Measurements from ENCODE around the gene SEC22C. TPM values are rescaled to one million over a fixed set of nuclear protein-coding genes. Genes with fewer than 3 reads are reported as not detected.

SEC22C gene
- total and polyA plus RNA-seq, 2 of the 4 experiments (the other 2 are of a cell fraction): 24.0 to 43.9 TPM

DNA sequence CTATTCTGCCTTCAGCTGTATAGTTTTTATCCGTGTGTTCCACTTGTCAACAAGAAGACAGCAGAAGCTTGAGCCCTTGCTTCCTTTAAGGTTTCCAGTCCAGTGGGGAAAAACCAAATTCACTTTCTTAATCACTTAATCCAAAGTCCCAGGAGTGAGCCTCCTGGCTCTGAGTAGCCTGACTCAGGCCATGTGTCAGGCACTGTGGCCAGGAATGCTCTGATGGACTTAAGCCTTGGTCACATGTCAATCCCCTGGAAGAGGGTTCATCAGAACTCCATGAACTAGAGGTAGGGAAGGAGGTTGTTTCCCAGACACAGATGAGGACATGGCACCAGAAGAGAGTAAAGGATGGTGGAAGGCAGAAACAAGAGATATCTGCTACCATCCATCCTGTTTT, 70.6 kb downstream of the SEC22C start:
- POLR2A ChIA-PET (ENCODE audit: unreplicated experiment): no interaction called here
- Histone ChIP-seq H3K14ac (replicated peaks; ENCODE audit: low read depth, low read length) (no peak overlapping the region), H2AFZ (replicated peaks; ENCODE audit: low read length, poor library complexity) (no peak overlapping the region), H4K5ac (ENCODE audit: low read depth, low read length) (no peak overlapping the region), H2BK15ac (ENCODE audit: low read depth, low read length) (no peak overlapping the region), H3K18ac (ENCODE audit: low read depth, low read length) (no peak overlapping the region), H3K9me3 (ENCODE audit: control insufficient read depth, insufficient read depth, low read length) (no peaks in the 10 kb centered on the region), H2BK20ac (ENCODE audit: low read depth, low read length) (no peak overlapping the region), H3K27ac (ENCODE audit: insufficient read depth, low read length) (no peak overlapping the region), H4K91ac (ENCODE audit: insufficient read depth, low read depth, low read length) (no peak overlapping the region), H3K36me3 (ENCODE audit: control insufficient read depth, insufficient read depth, low read length) (no peaks in the 10 kb centered on the region), H3K4me2 (ENCODE audit: low read depth, low read length) (no peak overlapping the region), H2AK9ac (replicated peaks; ENCODE audit: low read depth, low read length, poor library complexity) (no peak overlapping the region), H3K27me3 (ENCODE audit: control insufficient read depth, insufficient read depth, low read length) (peaks cover 25% of the 10 kb centered on the region), H4K8ac (ENCODE audit: low read depth in 2 of 2, low read length in 2 of 2) (no peak overlapping the region), H3K4ac (ENCODE audit: low read depth, low read length) (no peak overlapping the region), H3K79me1 (ENCODE audit: low read depth in 1 of 2, low read length in 2 of 2) (no peaks in the 10 kb centered on the region), H3K23ac (ENCODE audit: low read depth, low read length) (no peak overlapping the region), H2BK5ac (ENCODE audit: low read depth, low read length, poor library complexity, severe bottlenecking) (no peak overlapping the region), H4K20me1 (ENCODE audit: insufficient read depth, low read length) (no peaks in the 10 kb centered on the region), H2BK120ac (ENCODE audit: low read depth, low read length) (no peak overlapping the region), H3K9ac (ENCODE audit: low read depth, low read length) (no peak overlapping the region), H3K4me1 (ENCODE audit: control insufficient read depth, insufficient read depth, low read length) (no peaks in the 10 kb centered on the region), H2AK5ac (ENCODE audit: low read depth, low read length) (no peak overlapping the region), H3K56ac (ENCODE audit: extremely low read depth, insufficient read depth, low read length) (no peak overlapping the region), H3K9me1 (ENCODE audit: insufficient read depth, low read length) (no peaks in the 10 kb centered on the region), H3K4me3 (ENCODE audit: insufficient read depth, low read depth, low read length) (no peak overlapping the region)
- intact Hi-C loops (cut with micrococcal nuclease): no loop called here
- in situ Hi-C loops (cut with MboI; ENCODE audit: low sequenced_read_pairs): no loop called here
- TF ChIP-seq RCOR1 (IDR thresholded peaks at IDR 0.05; ENCODE audit: insufficient replicate concordance, low read length) (no peak), CEBPB (IDR thresholded peaks at IDR 0.05; ENCODE audit: low read depth, low read length) (no peak), RAD21 (IDR thresholded peaks at IDR 0.05; ENCODE audit: low read length) (no peak), FOS (IDR thresholded peaks at IDR 0.05; ENCODE audit: low read depth, low read length) (no peak), NFE2L2 (IDR thresholded peaks at IDR 0.05; ENCODE audit: low read depth, low read length) (no peak), USF2 (IDR thresholded peaks at IDR 0.05; ENCODE audit: low read depth, low read length) (no peak)
- TF ChIP-seq, protein P1, sequence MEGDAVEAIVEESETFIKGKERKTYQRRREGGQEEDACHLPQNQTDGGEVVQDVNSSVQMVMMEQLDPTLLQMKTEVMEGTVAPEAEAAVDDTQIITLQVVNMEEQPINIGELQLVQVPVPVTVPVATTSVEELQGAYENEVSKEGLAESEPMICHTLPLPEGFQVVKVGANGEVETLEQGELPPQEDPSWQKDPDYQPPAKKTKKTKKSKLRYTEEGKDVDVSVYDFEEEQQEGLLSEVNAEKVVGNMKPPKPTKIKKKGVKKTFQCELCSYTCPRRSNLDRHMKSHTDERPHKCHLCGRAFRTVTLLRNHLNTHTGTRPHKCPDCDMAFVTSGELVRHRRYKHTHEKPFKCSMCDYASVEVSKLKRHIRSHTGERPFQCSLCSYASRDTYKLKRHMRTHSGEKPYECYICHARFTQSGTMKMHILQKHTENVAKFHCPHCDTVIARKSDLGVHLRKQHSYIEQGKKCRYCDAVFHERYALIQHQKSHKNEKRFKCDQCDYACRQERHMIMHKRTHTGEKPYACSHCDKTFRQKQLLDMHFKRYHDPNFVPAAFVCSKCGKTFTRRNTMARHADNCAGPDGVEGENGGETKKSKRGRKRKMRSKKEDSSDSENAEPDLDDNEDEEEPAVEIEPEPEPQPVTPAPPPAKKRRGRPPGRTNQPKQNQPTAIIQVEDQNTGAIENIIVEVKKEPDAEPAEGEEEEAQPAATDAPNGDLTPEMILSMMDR (conservative IDR thresholded peaks at IDR 0.05; ENCODE audit: low read depth, low read length): no peak
- no peak for DNase-seq
- dilution Hi-C loops (cut with HindIII; ENCODE audit: low sequenced_read_pairs, unreplicated experiment): no loop called here
- 67% methylated on average over 1 of the region's 1 CpG; no CpG with 5 or more reads in 1 of the 2 experiments for WGBS, 2 experiments (ENCODE audit: extremely low coverage in 2 of 2, insufficient read length in 1 of 2)
- CTCF ChIA-PET: no interaction called here
- no peak for ATAC-seq (ENCODE audit: low read depth)
- BruUV-seq (replicated peaks): no TSS peak

Measured in IMR-90 (cell line).